ENCODE data around the gene MBD6. TPM values are rescaled to one million over a fixed set of nuclear protein-coding genes. Genes with fewer than 3 reads are reported as not detected.
"Not testable (repeated sequence)": the region's sequence is repeated elsewhere in the genome, so short reads cannot be mapped to it uniquely, and the experiment has no call there.

Gene MBD6
- total and polyA plus RNA-seq, 2 donors from 2014 or later = 38.4 to 118 TPM

GRCh38 chr12:57569858-57570257 lies 47.2 kb downstream of the MBD6 start:
- Histone ChIP-seq H3K27me3 (ENCODE audit: control insufficient read depth, insufficient read depth, low read length) (no peaks in the 10 kb centered on the region), H3K9ac (ENCODE audit: low read length in 3 of 3) (no peak overlapping the region), H3K4me1 (ENCODE audit: control insufficient read depth in 2 of 3, insufficient read depth in 2 of 3, low read depth in 1 of 3, low read length in 3 of 3) (no peaks in the 10 kb centered on the region), H3K27ac (ENCODE audit: low read depth in 2 of 2, low read length in 2 of 2) (no peak overlapping the region), H3K4me3 (ENCODE audit: low read length in 3 of 3) (no peak overlapping the region), H3K36me3 (ENCODE audit: control insufficient read depth in 2 of 3, insufficient read depth in 3 of 3, low read length in 3 of 3) (no peaks in the 10 kb centered on the region), H3K9me3 (ENCODE audit: control insufficient read depth in 2 of 3, insufficient read depth in 1 of 3, low read length in 3 of 3) (no peaks in the 10 kb centered on the region)
- intact Hi-C loops (cut with DNase I) = no loop called here
- FAIRE-seq (no peak), DNase-seq (no peak)
- TF ChIP-seq CTCF (IDR thresholded peaks at IDR 0.05; ENCODE audit: borderline replicate concordance, extremely low read depth, insufficient read depth) = no peak

- H3K36me3 ChIP-seq (ENCODE audit: control insufficient read depth in 2 of 3, insufficient read depth in 3 of 3, low read length in 3 of 3); H3K9me3 ChIP-seq (ENCODE audit: control insufficient read depth in 2 of 3, insufficient read depth in 1 of 3, low read length in 3 of 3); H3K9ac ChIP-seq (ENCODE audit: low read length in 3 of 3); intact Hi-C loops (cut with DNase I); H3K4me3 ChIP-seq (ENCODE audit: low read length in 3 of 3); H3K4me1 ChIP-seq (ENCODE audit: control insufficient read depth in 2 of 3, insufficient read depth in 2 of 3, low read depth in 1 of 3, low read length in 3 of 3); H3K27ac ChIP-seq (ENCODE audit: low read depth in 2 of 2, low read length in 2 of 2); DNase-seq; FAIRE-seq; H3K27me3 ChIP-seq (ENCODE audit: control insufficient read depth, insufficient read depth, low read length): not testable (repeated sequence)
Measured at GRCh38 chr12:57570438-57570837, 47.8 kb downstream of the MBD6 start.

- no peak for DNase-seq
- FAIRE-seq = no peak
- no peaks in the 10 kb centered on the region for H3K36me3 ChIP-seq (ENCODE audit: control insufficient read depth in 2 of 3, insufficient read depth in 3 of 3, low read length in 3 of 3)
- no peaks in the 10 kb centered on the region for H3K9me3 ChIP-seq (ENCODE audit: control insufficient read depth in 2 of 3, insufficient read depth in 1 of 3, low read length in 3 of 3)
- no peak overlapping the region for H3K27ac ChIP-seq (ENCODE audit: low read depth in 2 of 2, low read length in 2 of 2)
- H3K27me3 ChIP-seq (ENCODE audit: control insufficient read depth, insufficient read depth, low read length) = no peaks in the 10 kb centered on the region
- no peak overlapping the region for H3K4me3 ChIP-seq (ENCODE audit: low read length in 3 of 3)
- intact Hi-C loops (cut with DNase I) = no loop called here
- no peaks in the 10 kb centered on the region for H3K4me1 ChIP-seq (ENCODE audit: control insufficient read depth in 2 of 3, insufficient read depth in 2 of 3, low read depth in 1 of 3, low read length in 3 of 3)
- TF ChIP-seq CTCF (IDR thresholded peaks at IDR 0.05; ENCODE audit: borderline replicate concordance, extremely low read depth, insufficient read depth) = no peak
- no peak overlapping the region for H3K9ac ChIP-seq (ENCODE audit: low read length in 3 of 3)
Measured at GRCh38 chr12:57571926-57572762, 49.5 kb downstream of the MBD6 start.

GRCh38 chr12:57574795-57575194 lies 52.2 kb downstream of the MBD6 start:
- no peak for FAIRE-seq

More at GRCh38 chr12:57574795-57575194, 52.2 kb downstream of the MBD6 start:
- intact Hi-C loops (cut with DNase I) = no loop called here
- no peaks in the 10 kb centered on the region for H3K27me3 ChIP-seq (ENCODE audit: control insufficient read depth, insufficient read depth, low read length)
- no peak overlapping the region for H3K9ac ChIP-seq (ENCODE audit: low read length in 3 of 3)
- no peaks in the 10 kb centered on the region for H3K4me1 ChIP-seq (ENCODE audit: control insufficient read depth in 2 of 3, insufficient read depth in 2 of 3, low read depth in 1 of 3, low read length in 3 of 3)
- no peak overlapping the region for H3K4me3 ChIP-seq (ENCODE audit: low read length in 3 of 3)
- no peak for DNase-seq
- no peaks in the 10 kb centered on the region for H3K36me3 ChIP-seq (ENCODE audit: control insufficient read depth in 2 of 3, insufficient read depth in 3 of 3, low read length in 3 of 3)
- no peaks in the 10 kb centered on the region for H3K9me3 ChIP-seq (ENCODE audit: control insufficient read depth in 2 of 3, insufficient read depth in 1 of 3, low read length in 3 of 3)
- no peak overlapping the region for H3K27ac ChIP-seq (ENCODE audit: low read depth in 2 of 2, low read length in 2 of 2)
- TF ChIP-seq CTCF (IDR thresholded peaks at IDR 0.05; ENCODE audit: borderline replicate concordance, extremely low read depth, insufficient read depth) = no peak
